Kidney tubule cell (primary cell): ENCODE measurements around the gene RABGAP1L.
"Not testable (repeated sequence)": the region's sequence is repeated elsewhere in the genome, so short reads cannot be mapped to it uniquely, and the experiment has no call there.

Experiments
- DNase-seq: peaks from one replicate; pipeline ENCODE4 v3.0.0-alpha.2; 2018; ENCODE audit warnings: low spot score

Gene RABGAP1L

DNA sequence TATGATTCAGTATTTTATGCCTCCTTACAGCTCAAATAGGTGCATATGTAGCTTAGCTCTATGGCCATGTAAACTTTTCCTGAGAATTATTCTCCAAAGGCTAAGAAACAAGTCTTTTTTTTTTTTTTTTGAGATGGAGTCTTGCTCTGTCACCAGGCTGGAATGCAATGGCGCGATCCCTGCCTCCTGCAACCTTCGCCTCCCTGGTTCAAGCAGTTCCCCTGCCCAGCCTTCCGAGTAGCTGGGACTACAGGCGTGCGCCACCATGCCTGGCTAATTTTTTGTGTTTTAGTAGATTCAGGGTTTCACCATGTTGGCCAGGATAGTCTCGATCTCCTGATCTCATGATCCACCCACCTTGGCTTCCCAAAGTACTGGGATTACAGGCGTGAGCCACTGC, 657.3 kb downstream of the RABGAP1L start:
- DNase-seq: peak; percentile 27

DNA sequence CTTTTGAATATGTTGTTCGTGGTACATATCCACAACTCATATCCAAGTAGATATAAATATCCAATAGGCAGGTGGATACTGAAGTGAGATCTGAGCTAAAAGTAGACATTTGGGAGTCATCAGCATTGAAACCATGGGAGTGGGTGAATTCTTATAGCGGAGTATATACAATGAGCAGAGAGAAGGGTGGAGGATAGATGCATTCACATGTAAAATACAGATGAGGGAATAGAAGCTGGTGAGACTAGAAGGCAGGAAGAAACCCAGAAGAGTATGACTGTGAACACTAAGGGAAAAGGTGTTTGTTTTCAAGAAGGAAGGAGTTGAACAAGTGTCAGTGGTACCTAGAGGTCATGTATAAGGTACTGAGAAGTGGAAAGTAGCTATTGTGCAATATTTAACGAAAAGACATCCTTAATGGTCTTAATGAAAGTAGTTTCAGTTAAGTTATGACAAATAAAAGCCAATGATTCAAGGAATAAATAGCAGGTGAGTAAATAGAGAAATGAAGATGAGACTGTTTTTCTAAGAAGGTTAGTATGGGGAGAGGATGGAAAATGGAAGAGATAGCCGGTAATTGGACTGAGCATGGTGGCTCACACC, 658.8 kb downstream of the RABGAP1L start:
- DNase-seq: no peak

GRCh38 chr1:174818951-174819350, 659.6 kb downstream of the RABGAP1L start:
- DNase-seq: peak; percentile 92

DNA sequence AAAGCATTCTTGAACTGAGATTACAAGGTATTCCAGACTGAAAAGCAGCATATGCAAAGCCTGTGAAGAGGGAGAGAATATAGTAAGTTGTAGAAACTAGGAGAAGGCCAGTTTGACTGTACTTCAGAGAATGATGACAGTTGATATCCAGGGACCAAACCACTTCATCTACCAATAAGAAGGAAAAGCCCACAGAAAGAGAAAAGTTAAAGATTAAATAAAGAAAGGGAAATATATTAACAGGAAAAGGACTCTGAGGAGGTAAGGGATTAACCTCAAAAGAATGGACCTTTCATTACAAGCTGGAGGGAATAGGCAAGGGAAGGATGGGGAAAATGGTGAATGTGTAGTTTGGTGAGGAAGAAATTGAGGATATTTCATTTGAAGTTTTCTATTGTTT, 660.3 kb downstream of the RABGAP1L start:
- peak; percentile 58 for DNase-seq

DNA sequence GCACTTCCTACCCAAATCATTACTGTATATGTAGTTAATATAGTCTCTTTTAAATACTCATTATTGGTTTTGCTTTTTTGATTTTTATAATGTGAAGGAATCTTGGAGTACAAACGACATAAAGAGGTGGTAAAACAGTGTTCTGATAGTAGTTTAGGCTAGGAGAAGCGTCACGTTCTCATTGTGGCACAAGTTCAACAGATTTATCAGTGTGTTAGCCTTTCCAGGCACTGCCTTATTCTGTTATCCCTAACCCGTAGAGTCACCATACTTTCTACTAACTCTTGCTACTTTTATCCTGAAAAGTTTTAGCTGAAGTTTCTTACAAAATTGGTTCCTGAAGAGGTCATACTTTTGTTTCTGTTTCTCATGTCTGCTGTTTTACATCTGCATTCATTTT, 665.8 kb downstream of the RABGAP1L start:
- DNase-seq: no peak

GRCh38 chr1:174825806-174826205, 666.5 kb downstream of the RABGAP1L start:
- DNase-seq: no peak

- no peak for DNase-seq
These were observed 668.9 kb downstream of the RABGAP1L start for GRCh38 chr1:174828264-174828663.

DNA sequence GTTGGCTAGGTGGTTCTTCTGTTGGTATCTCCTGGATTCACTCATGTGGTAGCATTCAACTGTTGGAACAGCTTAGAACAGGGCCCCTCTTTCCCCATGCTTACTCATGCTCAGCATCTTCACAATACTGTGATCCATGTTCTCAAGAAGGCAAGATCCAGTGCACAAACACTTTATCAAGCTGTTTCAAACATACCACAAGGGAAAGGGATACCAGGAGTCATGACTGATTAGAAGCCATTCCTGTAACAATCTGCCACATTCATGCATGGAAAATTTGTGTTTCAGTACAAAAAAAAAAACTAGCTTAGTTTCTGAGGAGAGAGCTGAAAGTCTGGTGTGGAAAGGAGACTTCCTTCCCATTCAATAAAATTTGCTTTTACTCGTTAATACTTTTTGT, 670.7 kb downstream of the RABGAP1L start:
- no peak for DNase-seq

DNA sequence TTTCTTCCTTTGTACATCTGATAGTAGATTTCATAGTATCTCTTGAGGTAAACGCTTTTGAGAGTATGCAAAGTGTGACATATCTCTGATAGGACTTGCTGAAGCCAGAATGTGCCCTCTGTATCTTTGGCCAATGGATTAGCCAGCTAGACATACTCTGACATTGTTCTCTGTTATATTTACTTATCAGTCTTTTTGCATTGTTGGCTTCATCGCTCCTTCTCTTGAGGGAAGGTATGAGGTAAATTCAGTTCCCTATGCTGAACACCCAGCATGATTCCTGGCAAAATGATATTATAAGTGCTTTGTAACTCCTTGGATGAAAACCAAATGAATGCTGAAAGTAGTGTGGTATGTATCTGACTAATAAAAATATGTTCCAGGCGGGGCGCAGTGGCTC, 677.2 kb downstream of the RABGAP1L start:
- no peak for DNase-seq

DNA sequence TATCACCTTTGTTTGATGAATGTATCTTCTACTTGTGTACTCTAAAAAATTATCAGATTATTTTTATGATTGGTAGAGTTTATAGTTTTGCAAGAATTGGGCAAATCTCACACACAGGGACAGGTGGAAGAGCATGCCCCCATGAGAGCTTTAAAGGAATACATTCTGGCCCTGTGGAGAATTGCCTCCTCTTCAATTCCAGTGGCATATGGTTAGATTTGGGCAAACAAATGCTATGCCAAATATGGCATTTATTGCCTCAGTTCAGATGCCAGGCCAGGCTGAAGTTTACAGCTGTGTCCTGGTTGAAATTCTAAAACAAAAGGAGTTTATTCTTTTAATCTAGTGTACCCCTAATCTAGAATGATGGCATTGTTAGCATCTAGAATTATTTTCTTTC, 678.1 kb downstream of the RABGAP1L start:
- DNase-seq: no peak

- no peak for DNase-seq
These were observed 679.9 kb downstream of the RABGAP1L start for GRCh38 chr1:174839211-174839610.

DNA sequence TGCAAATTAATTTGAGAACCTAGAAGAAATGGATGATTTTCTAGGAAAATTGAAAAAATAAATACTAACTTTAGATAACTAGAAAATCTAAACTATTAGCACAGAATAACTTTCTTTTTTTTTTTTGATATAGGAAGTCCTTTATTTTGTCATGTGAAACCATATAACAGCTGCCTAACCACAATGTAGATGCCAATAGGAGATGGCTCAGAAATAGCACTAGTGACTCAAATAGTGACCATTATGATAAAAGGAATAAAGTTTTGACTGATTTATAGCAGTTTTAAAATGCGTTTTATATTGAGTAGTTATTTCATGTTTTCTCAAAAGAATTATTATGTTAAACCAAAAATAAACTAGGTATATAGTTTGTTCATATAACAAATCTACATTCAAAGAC, 682.4 kb downstream of the RABGAP1L start:
- DNase-seq: no peak

DNA sequence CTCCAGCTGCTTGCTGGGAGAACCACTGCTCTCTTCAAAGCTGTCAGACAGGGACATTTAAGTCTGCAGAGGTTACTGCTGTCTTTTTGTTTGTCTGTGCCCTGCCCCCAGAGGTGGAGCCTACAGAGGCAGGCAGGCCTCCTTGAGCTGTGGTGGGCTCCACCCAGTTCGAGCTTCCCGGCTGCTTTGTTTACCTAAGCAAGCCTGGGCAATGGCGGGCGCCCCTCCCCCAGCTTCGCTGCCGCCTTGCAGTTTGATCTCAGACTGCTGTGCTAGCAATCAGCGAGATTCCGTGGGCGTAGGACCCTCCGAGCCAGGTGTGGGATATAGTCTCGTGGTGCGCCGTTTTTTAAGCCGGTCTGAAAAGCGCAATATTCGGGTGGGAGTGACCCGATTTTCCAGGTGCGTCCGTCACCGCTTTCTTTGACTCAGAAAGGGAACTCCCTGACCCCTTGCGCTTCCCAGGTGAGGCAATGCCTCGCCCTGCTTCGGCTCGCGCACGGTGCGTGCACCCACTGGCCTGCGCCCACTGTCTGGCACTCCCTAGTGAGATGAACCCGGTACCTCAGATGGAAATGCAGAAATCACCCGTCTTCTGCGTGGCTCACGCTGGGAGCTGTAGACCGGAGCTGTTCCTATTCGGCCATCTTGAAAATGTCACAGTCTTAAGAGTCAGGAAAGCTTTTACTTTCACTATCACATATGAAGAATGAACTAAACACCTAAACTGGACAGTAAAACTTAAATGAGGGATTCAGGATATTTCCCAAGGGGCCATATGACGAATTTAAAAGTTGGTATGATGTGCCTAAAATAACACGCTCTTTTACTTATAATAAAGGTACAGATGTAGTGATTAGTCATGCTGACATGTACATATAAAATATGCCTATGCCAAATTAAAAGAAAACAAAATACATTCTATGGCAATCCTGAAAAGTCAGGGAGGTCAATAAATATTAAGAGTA, 689.6 kb downstream of the RABGAP1L start:
- not testable (repeated sequence) for DNase-seq

GRCh38 chr1:174850726-174851125, 691.4 kb downstream of the RABGAP1L start:
- no peak for DNase-seq

- DNase-seq: no peak
These were observed 699.0 kb downstream of the RABGAP1L start for GRCh38 chr1:174858301-174858700.

- no peak for DNase-seq
These were observed 711.0 kb downstream of the RABGAP1L start for GRCh38 chr1:174870319-174870718.

DNA sequence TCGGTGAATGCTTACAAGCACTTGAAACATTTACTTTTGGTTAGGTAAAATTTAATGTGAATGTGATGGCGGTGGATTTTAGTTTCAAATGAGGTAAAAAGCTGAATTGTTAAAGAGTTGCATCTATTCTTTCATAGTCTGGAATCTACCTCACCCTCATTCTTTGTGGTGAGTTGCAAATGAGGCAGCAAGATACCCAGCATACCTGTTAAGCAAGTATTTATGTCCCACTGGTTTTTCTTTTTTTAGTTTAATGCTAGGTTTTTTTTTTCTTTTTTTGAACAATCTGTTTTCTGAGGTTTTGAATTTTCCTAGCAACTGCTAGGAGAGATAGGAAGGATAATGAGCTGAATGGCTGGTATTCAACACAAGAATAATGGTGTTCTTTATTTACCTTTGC, 712.6 kb downstream of the RABGAP1L start:
- peak; percentile 60 for DNase-seq

GRCh38 chr1:174872615-174873058, 713.3 kb downstream of the RABGAP1L start:
- DNase-seq: peak; percentile 73

- DNase-seq: peak; percentile 39
These were observed 715.2 kb downstream of the RABGAP1L start for GRCh38 chr1:174874331-174875053.

DNA sequence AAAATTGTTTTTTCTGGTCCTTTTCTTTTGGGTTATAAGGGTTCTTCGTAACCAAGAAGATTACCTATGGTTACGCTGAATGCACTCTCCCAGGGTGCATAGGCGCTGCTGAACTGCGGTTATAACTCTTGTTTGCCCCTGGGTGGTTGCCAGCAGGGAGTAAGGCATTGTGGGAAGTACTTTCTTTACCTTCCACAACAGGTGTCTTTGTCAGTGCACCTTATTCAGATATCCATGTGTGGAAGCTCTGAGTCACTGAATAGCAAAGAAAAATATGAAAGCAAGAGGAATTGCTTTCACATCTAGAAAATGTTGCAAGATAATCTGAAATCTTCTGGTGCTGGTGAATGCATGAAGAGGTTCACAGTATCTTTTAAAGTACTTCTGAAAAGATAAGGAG, 716.0 kb downstream of the RABGAP1L start:
- DNase-seq: peak; percentile 87

DNA sequence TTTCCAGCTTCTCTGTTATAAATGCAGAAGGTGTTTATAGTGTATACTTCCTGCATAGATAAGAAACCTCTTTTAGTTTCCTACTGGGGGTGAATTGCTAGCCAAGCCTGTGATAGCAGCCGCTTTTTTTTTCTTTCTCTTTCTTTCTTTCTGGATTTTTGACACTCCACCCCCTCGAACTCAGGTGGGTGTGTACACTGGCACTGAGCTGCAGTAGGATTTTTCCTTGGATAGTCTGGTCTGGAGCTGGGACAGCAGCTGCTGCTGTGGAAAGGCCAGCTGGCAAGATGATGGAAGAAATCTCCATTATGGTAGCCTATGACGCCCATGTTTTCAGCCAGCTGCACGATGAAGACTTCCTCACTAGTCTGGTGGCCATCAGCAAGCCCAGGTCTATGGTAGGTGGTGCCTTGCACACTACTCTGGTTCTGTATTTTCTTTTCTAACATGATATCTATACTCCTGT, 717.9 kb downstream of the RABGAP1L start:
- no peak for DNase-seq

DNA sequence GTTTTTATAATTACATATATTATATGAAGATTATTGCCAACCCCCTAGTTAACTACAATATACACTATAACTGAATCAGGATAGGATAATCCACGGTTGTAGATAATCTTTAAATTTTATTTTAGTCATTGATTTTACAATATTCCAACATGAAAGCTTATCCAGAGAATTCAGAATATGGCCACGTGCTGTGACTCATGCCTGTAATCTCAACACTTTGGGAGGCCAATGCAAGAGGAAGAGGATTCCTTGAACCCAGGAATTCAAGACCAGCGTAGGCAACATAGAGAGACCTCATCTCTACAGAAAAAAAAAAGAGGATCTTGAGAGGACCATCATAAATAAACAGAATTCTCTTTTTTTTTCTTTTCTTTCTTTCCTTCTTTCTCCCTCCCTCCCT, 720.9 kb downstream of the RABGAP1L start:
- DNase-seq: no peak

GRCh38 chr1:174883409-174883808, 724.1 kb downstream of the RABGAP1L start:
- no peak for DNase-seq
